HG02763 (cell line): ENCODE results near the gene ERC2.
"Not testable (repeated sequence)": the region's sequence is repeated elsewhere in the genome, so short reads cannot be mapped to it uniquely, and the experiment has no call there.

ENCODE experiments used
- ATAC-seq: cut with Tn5 transposase; IDR thresholded peaks from one replicate; pipeline ENCODE4 v1.9.1; 2021; ENCODE audit warnings: mild to moderate bottlenecking, moderate library complexity; ENCODE audit not compliant: unreplicated experiment

ERC2 gene

GRCh38 chr3:56015374-56015773, 452.9 kb downstream of the ERC2 start:
- ATAC-seq: not testable (repeated sequence)

- ATAC-seq: no peak
These were observed 455.5 kb downstream of the ERC2 start for GRCh38 chr3:56012721-56013120.

DNA sequence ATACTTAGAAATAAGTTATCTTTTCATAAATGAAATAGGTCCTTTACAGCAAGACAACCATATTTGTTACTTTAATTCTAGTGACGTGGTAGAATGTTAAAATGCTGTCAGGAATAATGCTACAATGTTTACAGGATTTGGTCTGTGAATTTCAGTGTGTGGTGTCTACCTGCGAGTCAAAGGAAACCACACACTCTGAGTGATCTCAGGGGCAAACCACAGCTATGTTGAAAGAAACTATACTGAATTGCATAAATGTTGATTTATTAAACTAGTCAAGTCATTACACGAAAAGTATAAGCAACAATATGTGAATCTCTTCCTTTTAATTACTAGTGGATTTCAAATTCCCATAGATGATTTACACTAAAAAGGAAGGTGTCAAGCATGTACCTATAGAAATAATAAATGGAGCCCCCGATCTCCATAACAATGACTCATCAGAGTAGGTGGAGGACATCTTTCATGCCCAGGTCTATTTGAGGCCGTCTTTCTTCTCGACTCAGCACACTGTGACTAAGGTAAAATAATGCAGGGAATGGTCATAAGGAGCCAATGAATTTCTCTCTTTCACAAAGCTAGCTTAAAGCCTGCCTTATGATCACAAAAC, 463.0 kb downstream of the ERC2 start:
- ATAC-seq: no peak

DNA sequence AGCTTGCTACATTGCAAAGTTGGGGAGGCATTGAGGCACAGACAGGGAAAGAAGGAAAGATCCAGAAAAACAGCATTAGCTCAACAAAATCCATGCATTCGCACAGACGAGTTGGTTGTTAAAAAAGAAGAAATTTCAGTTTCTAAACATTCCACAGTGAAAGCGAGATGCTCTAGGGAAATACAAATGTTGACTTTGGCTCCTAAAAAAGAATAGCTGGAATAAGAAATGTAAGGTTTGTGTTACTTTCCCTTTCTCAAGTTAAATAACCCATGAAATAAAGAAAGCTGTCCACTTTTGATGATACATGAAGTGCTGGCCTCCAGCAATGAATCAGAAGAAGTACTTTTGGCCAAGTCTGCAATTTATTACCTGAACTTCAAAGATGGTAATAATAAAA, 465.1 kb downstream of the ERC2 start:
- ATAC-seq: no peak

- no peak for ATAC-seq
These were observed 466.3 kb downstream of the ERC2 start for GRCh38 chr3:56001991-56002390.

DNA sequence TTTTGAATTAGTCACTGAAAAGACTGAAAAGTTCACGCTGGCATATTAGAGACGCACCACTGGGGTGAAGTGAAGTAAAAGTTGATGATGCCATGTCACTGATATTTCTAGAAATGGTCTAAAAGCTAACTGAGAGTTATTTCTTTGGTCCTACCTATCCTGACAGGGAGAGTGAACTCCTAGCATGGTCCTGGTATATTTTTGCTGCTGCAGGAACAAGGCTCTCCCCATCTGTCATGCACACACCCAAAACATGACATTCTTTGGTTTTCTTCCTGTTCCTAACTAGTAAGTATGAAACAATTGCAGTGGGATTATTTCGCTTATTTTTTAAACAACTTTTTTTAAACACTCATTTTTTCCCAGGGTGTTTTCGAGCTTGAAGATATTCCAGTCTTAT, 466.7 kb downstream of the ERC2 start:
- no peak for ATAC-seq

DNA sequence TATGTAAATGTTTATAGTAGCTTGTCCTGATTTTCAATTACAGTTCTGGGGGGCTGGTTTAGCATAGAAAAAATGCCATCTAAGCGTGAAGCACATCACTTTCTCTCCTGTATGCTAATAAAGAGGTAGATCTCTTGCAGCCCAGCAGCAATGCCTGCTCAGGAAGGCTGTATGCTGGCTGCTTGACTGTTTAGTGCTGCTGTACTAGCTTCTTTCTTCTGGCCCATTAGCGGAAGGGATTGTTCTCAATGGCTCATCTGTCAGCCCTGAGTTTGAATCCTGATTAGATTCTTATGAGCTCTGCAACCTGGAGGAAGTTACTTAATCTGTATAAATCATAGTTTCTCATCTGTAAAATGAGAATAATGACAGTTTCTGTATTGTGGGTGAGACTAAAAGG, 478.9 kb downstream of the ERC2 start:
- ATAC-seq: no peak

- ATAC-seq: no peak
These were observed 479.4 kb downstream of the ERC2 start for GRCh38 chr3:55988905-55989304.

GRCh38 chr3:55984626-55985025, 483.6 kb downstream of the ERC2 start:
- no peak for ATAC-seq

DNA sequence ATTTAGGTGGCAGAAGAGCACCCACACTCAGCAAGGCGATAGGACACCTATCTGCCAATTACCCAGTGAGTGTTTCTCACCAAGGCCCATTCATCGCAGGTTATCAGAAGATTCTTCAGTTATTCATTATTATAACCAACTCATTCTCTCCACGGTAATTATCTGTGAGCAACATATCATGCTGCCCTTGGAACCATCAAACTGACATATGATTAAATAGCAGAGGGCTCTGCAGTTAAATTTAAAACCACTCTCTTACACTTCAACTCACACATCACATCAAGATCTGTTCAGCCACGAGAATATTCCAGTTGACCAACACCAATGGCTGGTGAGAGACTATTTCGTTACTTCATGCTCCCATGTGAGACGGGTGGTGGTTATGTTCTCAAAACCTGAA, 489.3 kb downstream of the ERC2 start:
- no peak for ATAC-seq

DNA sequence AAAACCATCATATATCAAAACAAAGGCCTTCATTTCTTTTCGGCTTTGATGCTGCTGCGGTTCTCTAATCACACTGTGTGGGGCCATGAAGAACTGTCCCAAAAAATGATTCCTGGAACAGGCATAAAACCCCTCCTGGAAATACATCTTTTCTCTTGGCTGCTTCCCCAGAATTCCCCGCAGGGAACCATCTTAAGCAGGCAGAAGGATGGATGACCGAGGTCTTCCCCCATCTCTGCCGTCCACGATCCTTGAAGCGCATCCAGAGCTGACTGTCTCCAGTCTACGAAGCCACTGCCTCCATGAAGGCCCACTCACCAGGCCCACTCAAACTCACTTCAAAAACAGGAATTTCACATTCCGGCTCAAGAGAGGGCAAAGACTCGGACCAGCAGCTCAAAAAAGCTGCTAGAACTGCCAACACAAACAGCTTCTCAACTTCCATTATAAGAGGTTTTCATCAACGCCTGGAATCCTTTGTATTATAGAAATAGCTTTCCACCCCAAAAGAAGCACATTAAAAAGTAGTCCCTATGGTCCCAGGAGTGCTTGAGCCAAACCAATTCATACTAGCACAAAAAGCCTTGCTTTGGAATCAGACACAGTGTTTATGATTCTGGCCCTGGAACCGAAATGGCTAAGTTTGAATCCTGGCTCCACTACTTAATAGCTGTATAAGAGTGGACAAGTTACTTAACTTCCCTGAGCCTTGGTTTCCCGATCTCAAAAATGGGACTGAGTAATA, 493.7 kb downstream of the ERC2 start:
- ATAC-seq: no peak

DNA sequence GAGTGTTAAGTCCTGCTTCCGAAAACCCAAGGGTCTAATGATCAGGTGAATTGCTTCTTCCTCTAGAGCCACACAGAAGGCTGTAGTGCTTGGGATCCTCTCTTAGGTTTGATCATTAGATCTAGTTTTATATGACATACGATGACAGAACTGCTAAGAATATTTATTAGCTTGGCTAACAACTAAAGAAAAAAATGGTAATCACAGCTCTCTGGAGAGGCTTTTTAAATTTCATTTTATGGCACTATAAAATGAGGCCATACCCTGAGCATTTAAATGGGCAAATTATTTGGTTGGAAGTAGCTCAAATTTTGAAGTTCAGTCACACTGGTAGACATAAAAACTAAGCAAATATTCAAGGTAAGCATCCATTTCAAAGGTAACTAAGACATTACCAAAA, 498.6 kb downstream of the ERC2 start:
- ATAC-seq: no peak

- no peak for ATAC-seq
These were observed 499.9 kb downstream of the ERC2 start for GRCh38 chr3:55968331-55968730.

DNA sequence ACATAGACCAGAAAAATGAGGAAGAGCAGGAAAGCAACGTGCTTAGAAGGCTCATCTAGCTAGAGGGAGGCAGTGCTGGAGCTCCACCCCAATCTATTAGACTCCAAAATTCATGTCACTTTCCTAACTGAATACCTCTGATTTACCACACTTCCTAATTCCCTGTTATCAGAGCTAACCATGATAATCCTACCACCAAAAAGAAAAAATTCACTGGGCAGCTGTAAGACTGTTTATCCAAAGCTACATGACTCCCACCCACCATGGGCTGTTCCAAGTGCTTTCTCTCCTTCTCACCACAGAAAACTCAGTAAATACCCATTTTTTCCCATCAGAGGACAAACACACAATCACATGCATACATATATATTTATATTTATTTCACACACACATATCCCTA, 501.7 kb downstream of the ERC2 start:
- ATAC-seq: no peak

GRCh38 chr3:55965776-55966175, 502.5 kb downstream of the ERC2 start:
- peak; percentile 47 for ATAC-seq

GRCh38 chr3:55964491-55964985, 503.7 kb downstream of the ERC2 start:
- no peak for ATAC-seq

- no peak for ATAC-seq
These were observed 504.7 kb downstream of the ERC2 start for GRCh38 chr3:55963601-55964000.

DNA sequence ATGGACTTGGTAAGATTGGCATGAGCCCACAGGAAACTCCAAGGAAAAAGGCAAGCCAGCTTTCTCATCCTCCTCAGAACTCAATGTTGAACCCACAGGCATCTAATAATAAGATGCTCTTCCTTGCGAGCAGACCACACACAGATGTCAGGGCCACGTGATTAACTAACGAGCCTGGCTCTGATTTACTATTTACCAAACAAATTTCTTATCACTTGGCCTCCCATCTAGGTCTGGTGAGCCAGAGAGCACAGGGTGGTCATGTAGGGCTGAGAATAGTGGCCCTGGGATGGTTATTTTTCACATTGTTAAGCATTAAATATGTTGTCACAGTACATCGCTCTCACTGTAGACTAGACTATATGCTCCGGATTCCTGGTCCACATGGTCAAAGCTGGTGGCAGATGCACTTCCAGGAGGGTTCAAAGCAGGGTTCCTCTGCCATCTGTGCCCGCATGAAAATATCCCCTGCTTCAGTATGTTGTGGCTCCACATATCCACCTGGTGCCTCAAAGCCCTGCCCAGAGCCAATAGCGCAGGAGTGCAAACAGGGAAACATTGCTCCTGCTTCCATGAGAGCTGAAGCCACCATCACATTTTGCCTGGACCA, 508.7 kb downstream of the ERC2 start:
- ATAC-seq: no peak

- ATAC-seq: no peak
These were observed 509.7 kb downstream of the ERC2 start for GRCh38 chr3:55958605-55959004.

DNA sequence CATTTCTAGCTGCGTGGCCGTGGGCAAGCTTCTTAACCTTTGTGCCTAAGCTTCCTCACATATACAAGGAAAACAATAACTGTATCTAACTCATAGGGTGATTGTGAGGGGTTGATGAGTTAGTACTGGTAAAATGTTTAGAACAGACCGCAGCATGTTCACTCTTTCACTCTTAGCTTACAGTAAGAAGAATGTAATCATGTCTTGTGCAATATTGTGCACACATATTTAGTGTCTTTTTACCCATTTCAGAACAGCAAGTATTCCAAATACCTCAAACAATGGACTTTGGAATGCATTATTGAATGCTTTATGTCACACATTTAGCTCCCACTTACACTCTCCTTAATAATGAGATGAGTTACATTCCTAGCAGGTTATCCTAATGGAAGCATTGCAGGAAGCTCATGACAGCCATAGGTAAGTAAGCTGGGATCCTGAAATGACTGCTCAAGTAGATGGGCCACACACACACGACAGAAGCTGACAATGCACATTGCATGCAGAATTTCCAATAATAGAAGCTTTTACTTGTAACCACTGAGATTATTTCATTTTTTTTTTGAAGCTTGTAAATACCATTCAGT, 512.3 kb downstream of the ERC2 start:
- no peak for ATAC-seq

GRCh38 chr3:55951388-55951787, 516.9 kb downstream of the ERC2 start:
- ATAC-seq: no peak

- ATAC-seq: no peak
These were observed 520.9 kb downstream of the ERC2 start for GRCh38 chr3:55947406-55947805.
